Breast epithelium (tissue), 3 donors: Measurements from ENCODE around the gene CABLES2.

ENCODE experiments used
- POLR2A ChIP-seq: fragments of 450-650 bp; IDR thresholded peaks from one replicate; pipeline ENCODE4 v1.6.1; 2016; ENCODE audit warnings: antibody characterized with exemption, mild to moderate bottlenecking, moderate library complexity
- POLR2AphosphoS5 ChIP-seq, 3 donors: sonication (generic); formaldehyde crosslinking; IDR thresholded peaks; one replicate each; pipeline ENCODE4 v1.6.1; 2017; ENCODE audit warnings: antibody characterized with exemption in 3 of 3

- peak; percentile 69 for TF ChIP-seq POLR2A
- TF ChIP-seq POLR2AphosphoS5 (IDR thresholded peaks at IDR 0.05): peak; percentile 93 to 96 (median 94)
Measured at GRCh38 chr20:62386383-62387218, 20.5 kb downstream of the CABLES2 start, which contains the start of gene RPS21.
